Measurements from ENCODE around the gene C22orf39. TPM values are rescaled to one million over a fixed set of nuclear protein-coding genes. Genes with fewer than 3 reads are reported as not detected.

C22orf39 gene
- total RNA-seq, 2 donors from 2014 or later: 57.4 to 85.8 TPM

DNA sequence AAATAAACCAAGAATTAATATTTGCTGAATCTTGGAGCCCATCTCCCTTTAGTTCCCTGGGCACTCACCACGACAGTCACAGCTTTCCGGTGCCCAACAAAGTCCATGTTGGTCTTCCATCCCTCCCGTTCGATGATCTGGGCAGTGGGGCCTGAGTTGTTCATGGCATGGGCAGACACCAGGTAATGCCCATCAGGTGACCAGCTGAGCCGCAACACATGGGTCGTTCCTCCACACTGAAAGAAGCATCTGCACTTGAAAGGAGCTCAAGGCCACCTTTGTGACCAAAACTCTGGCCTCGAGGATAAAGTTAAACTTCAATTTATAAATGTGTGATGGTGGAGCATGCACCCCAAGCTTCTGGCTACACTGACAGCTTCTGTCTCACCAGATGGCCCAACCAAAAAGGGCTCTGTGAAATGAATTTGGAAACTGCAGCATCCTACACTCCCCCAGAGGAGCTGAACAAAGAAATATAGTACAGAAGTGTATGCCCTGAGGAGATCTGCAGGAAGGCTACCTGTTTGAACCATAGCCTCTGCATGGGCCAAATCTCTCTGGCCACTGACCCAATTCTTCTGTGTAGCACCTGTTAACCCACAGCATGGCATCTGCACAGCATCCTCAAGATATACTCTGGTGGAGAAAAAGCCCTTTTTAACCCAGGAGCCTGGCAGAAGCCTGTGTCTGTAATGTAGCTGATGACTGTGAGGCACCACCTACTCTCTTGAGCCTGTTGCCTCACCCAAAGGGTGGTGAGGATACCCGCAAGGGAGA, 53.0 kb downstream of the C22orf39 start:
- Histone ChIP-seq H3K4me3 (no peak overlapping the region), H3K36me3 (peaks cover 0 to 11% of the 10 kb centered on the region in 2 donors), H3K27me3 (replicated peaks; ENCODE audit: insufficient read depth) (no peaks in the 10 kb centered on the region), H3K4me1 (replicated peaks) (no peaks in the 10 kb centered on the region), H3K27ac (no peak overlapping the region), H3K9me3 (no peaks in the 10 kb centered on the region)
- intact Hi-C loops (cut with DNase I): no loop called here
- TF ChIP-seq, protein P1, sequence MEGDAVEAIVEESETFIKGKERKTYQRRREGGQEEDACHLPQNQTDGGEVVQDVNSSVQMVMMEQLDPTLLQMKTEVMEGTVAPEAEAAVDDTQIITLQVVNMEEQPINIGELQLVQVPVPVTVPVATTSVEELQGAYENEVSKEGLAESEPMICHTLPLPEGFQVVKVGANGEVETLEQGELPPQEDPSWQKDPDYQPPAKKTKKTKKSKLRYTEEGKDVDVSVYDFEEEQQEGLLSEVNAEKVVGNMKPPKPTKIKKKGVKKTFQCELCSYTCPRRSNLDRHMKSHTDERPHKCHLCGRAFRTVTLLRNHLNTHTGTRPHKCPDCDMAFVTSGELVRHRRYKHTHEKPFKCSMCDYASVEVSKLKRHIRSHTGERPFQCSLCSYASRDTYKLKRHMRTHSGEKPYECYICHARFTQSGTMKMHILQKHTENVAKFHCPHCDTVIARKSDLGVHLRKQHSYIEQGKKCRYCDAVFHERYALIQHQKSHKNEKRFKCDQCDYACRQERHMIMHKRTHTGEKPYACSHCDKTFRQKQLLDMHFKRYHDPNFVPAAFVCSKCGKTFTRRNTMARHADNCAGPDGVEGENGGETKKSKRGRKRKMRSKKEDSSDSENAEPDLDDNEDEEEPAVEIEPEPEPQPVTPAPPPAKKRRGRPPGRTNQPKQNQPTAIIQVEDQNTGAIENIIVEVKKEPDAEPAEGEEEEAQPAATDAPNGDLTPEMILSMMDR (IDR thresholded peaks at IDR 0.05): no peak
- no peak for TF ChIP-seq POLR2A (IDR thresholded peaks at IDR 0.05)
- no peak for TF ChIP-seq POLR2AphosphoS5 (IDR thresholded peaks at IDR 0.05)
- DNase-seq (ENCODE audit: low spot score): no peak
- 87% methylated on average over 8 of the region's 8 CpGs for WGBS

DNA sequence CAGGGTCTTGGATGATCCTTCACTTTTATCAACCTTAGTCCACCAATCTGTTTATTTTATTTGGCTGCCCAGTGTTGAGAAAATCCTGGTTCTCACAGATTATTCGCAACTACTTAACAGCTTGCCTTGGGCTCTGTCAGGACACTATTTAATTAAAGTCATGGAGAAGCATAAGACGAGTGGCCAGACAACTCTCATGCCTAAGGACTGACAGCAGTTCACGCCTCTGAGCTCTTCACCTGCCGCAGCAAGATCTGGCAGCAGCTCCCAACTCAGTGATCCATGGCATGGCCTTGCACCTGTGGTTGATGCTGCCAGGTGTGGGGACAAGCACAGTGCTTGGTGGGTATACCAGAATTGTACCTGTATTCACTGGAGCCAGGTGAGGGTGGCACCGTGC, 53.8 kb downstream of the C22orf39 start:
- 81% methylated on average over 5 of the region's 5 CpGs for WGBS

More for the DNA sequence above, 53.8 kb downstream of the C22orf39 start:
- no peak for DNase-seq (ENCODE audit: low spot score)
- Histone ChIP-seq H3K4me3 (no peak overlapping the region), H3K27ac (no peak overlapping the region), H3K27me3 (replicated peaks; ENCODE audit: insufficient read depth) (no peaks in the 10 kb centered on the region), H3K9me3 (no peaks in the 10 kb centered on the region), H3K36me3 (peaks cover 0 to 11% of the 10 kb centered on the region in 2 donors), H3K4me1 (replicated peaks) (no peaks in the 10 kb centered on the region)
- intact Hi-C loops (cut with DNase I): no loop called here
- no peak for TF ChIP-seq POLR2AphosphoS5 (IDR thresholded peaks at IDR 0.05)
- TF ChIP-seq POLR2A (IDR thresholded peaks at IDR 0.05): no peak
- TF ChIP-seq, protein P1 (IDR thresholded peaks at IDR 0.05): no peak

Other genes with a start within 250 kb of the C22orf39 start
- gene CLTCL1, start 156.0 kb downstream of the C22orf39 start, total RNA-seq: 10 to 100 TPM; 12.1 to 26.2 TPM
- gene HIRA, start 16.0 kb downstream of the C22orf39 start, total RNA-seq: 10 to 100 TPM; 15.3 to 21.8 TPM
- gene MRPL40, start 15.2 kb downstream of the C22orf39 start, total RNA-seq: 10 to 100 TPM; 28.6 to 54.3 TPM
- 10 to 100 TPM; 29.9 to 38.2 TPM for gene UFD1, start 31.5 kb upstream of the C22orf39 start, total RNA-seq
- gene CDC45, start 32.2 kb upstream of the C22orf39 start, total RNA-seq: 10 to 100 TPM in 1 of 2 donors, 1 to 10 TPM in 1; 2.0 to 11.5 TPM
- gene CLDN5, start 76.7 kb upstream of the C22orf39 start, total RNA-seq: 10 to 100 TPM; 31.9 to 46.9 TPM

Measured in prostate gland (tissue), 2 donors.